ENCODE results near the gene TLCD1. TPM values are rescaled to one million over a fixed set of nuclear protein-coding genes. Genes with fewer than 3 reads are reported as not detected.

TLCD1 gene
- total RNA-seq, 1 experiment from 2014 or later: 50.7 TPM

DNA sequence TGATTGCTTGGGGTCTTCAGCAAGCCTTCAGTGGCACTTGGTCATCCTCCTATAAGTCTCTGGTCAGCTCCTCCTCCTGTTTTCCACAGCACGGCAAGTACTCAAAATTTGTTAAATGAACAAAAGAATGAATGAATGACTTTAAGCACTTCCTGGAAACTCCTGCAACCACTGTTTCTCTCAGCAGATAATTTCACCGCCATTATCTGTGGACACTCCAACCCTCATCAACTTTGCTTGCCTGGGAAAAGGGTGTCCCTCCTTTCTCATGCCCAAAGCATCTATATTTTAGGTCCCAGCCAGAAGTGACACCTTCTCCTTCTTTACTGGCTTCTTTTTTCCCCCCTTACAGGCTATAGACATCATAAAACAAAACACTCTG, 18.7 kb downstream of the TLCD1 start:
- no peaks in the 10 kb centered on the region for H3K79me1 ChIP-seq (ENCODE audit: insufficient read depth, low read depth, low read length, poor library complexity, severe bottlenecking)
- H3K18ac ChIP-seq (ENCODE audit: insufficient read length, low read depth, low read length): no peak overlapping the region

More for the DNA sequence above, 18.7 kb downstream of the TLCD1 start:
- H3K56ac ChIP-seq (ENCODE audit: insufficient read length, low read depth, low read length): no peak overlapping the region
- no peaks in the 10 kb centered on the region for H3K27me3 ChIP-seq (ENCODE audit: insufficient read depth, low read length)
- peaks cover 4% of the 10 kb centered on the region for H4K20me1 ChIP-seq (ENCODE audit: control insufficient read depth, insufficient read depth, insufficient read length)
- Mint-ChIP-seq H3K27me3 (ENCODE audit: low read depth) (no peaks in the 10 kb centered on the region), H3K4me1 (peaks cover 35 to 45% of the 10 kb centered on the region in 2 experiments), H3K27ac (peak overlapping the region in 2 of 3 experiments; percentile 29 to 55; a peak in 3 of 7 replicates), H3K4me3 (no peak overlapping the region), H3K36me3 (ENCODE audit: insufficient read depth in 1 of 3, low read depth in 3 of 3) (peaks cover 8 to 37% (median 25%) of the 10 kb centered on the region in 3 experiments; a peak in 6 of 7 replicates), H3K9me3 (no peaks in the 10 kb centered on the region)
- H3K23ac ChIP-seq (ENCODE audit: insufficient read length, low read depth, low read length): no peak overlapping the region
- no peak overlapping the region for H4K91ac ChIP-seq (ENCODE audit: insufficient read length, low read depth, low read length)
- H2AK5ac ChIP-seq (ENCODE audit: insufficient read length, low read length): no peak overlapping the region
- H2BK120ac ChIP-seq (ENCODE audit: low read depth, low read length, poor library complexity, severe bottlenecking): no peak overlapping the region
- H2BK5ac ChIP-seq (ENCODE audit: insufficient read length, low read length): no peak overlapping the region
- H3K23me2 ChIP-seq (ENCODE audit: insufficient read length, low read depth, low read length, poor library complexity, severe bottlenecking): peaks cover 14% of the 10 kb centered on the region
- no peak for DNase-seq
- H2AFZ ChIP-seq (ENCODE audit: low read length): no peak overlapping the region
- H4K8ac ChIP-seq (replicated peaks; ENCODE audit: insufficient read length, low read depth, low read length): no peak overlapping the region
- no peak overlapping the region for H3K14ac ChIP-seq (ENCODE audit: insufficient read depth, low read length)
- H2BK15ac ChIP-seq (ENCODE audit: low read depth, low read length): no peak overlapping the region
- no CpG with 5 or more reads among the region's 2 CpGs for WGBS (ENCODE audit: extremely low coverage, insufficient read length, low lambda C conversion rate)
- H3K4me1 ChIP-seq (ENCODE audit: insufficient read depth, low read length): no peaks in the 10 kb centered on the region; the same call in 1 of the 2 replicates
- H3K4me2 ChIP-seq (ENCODE audit: insufficient read depth, insufficient read length, low read length): no peak overlapping the region
- H2BK12ac ChIP-seq (ENCODE audit: insufficient read length, low read depth, low read length): no peak overlapping the region
- H3K9ac ChIP-seq (ENCODE audit: extremely low read depth, insufficient read length, low read length): no peak overlapping the region
- H3K4ac ChIP-seq (ENCODE audit: low read depth, low read length): no peak overlapping the region
- H3K79me2 ChIP-seq (ENCODE audit: insufficient read depth, low read length): no peaks in the 10 kb centered on the region
- H3T11ph ChIP-seq (ENCODE audit: low read length): no peak overlapping the region
- no peak overlapping the region for H4K5ac ChIP-seq (ENCODE audit: insufficient read length, low read depth, low read length)
- H3K27ac ChIP-seq (ENCODE audit: insufficient read length, low read depth, low read length): no peak overlapping the region
- H2BK20ac ChIP-seq (ENCODE audit: low read depth, low read length, poor library complexity, severe bottlenecking): no peak overlapping the region
- no peaks in the 10 kb centered on the region for H3K9me3 ChIP-seq (ENCODE audit: control insufficient read depth, low read depth, low read length)
- TF ChIP-seq, protein P1, sequence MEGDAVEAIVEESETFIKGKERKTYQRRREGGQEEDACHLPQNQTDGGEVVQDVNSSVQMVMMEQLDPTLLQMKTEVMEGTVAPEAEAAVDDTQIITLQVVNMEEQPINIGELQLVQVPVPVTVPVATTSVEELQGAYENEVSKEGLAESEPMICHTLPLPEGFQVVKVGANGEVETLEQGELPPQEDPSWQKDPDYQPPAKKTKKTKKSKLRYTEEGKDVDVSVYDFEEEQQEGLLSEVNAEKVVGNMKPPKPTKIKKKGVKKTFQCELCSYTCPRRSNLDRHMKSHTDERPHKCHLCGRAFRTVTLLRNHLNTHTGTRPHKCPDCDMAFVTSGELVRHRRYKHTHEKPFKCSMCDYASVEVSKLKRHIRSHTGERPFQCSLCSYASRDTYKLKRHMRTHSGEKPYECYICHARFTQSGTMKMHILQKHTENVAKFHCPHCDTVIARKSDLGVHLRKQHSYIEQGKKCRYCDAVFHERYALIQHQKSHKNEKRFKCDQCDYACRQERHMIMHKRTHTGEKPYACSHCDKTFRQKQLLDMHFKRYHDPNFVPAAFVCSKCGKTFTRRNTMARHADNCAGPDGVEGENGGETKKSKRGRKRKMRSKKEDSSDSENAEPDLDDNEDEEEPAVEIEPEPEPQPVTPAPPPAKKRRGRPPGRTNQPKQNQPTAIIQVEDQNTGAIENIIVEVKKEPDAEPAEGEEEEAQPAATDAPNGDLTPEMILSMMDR (conservative IDR thresholded peaks at IDR 0.05): no peak

Data from H9 (cell line).